Large intestine (tissue), 3 donors: ENCODE results near the gene GRPEL1. TPM values are rescaled to one million over a fixed set of nuclear protein-coding genes. Genes with fewer than 3 reads are reported as not detected.
"Not testable (repeated sequence)": the region's sequence is repeated elsewhere in the genome, so short reads cannot be mapped to it uniquely, and the experiment has no call there.

Experiments used
- DNase-seq, 2 donors: peaks; one replicate each; pipeline versions ENCODE4 v3.0.0 to v3.0.0-alpha.2; 2013
- H3K27ac ChIP-seq: one replicate; pipeline ENCODE4 v1.5.1; 2013; ENCODE audit warnings: low read length
- H3K27me3 ChIP-seq: 2 replicates; pipeline ENCODE4 v1.6.1; 2013; ENCODE audit warnings: low read length; ENCODE audit not compliant: control insufficient read depth, insufficient read depth
- H3K36me3 ChIP-seq: 2 replicates; pipeline ENCODE4 v1.6.1; 2013; ENCODE audit warnings: low read length; ENCODE audit not compliant: control insufficient read depth, insufficient read depth
- H3K4me1 ChIP-seq: one replicate; pipeline ENCODE4 v1.6.1; 2013; ENCODE audit warnings: low read length; ENCODE audit not compliant: control insufficient read depth, insufficient read depth
- H3K4me3 ChIP-seq: one replicate; pipeline ENCODE4 v1.5.1; 2013; ENCODE audit warnings: low read length
- H3K9me3 ChIP-seq: one replicate; pipeline ENCODE4 v1.6.1; 2013; ENCODE audit warnings: mild to moderate bottlenecking, low read depth, low read length, moderate library complexity; ENCODE audit not compliant: control insufficient read depth
- WGBS: methylation state at CpG from one replicate; pipeline ENCODE4 v1.1.5; 2013; ENCODE audit warnings: low lambda C conversion rate; ENCODE audit not compliant: insufficient coverage; 5-methylcytosine and 5-hydroxymethylcytosine counted together
- polyA plus RNA-seq: library from polyadenylated mRNA; unstranded; fragments of 120-200 nt; gene quantifications from one replicate; pipeline ENCODE4 v1.2.1, GENCODE V29; 2013

GRPEL1 gene
- polyA plus RNA-seq, 1 donor = 31.3 TPM

DNA sequence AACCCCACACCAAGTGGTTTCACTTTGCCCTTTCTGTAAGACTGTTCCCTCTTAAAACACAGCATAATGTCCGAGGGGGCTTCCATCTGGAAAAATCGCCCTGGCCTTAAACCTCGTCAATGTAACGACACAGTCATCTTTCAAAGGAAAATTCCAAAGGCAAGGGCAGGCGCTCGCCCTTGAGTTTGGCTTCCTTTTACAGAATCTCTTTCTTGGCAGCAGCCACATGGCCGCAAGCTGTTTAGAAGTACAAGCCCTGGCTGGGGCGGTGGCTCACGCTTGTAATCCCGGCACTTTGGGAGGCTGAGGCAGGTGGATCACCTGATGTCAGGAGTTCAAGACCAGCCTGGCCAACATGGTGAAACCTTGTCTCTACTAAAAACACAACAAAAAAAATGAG lies 27.1 kb upstream of the GRPEL1 start:
- Histone ChIP-seq H3K4me1 (no peaks in the 10 kb centered on the region), H3K36me3 (no peaks in the 10 kb centered on the region), H3K27ac (no peak overlapping the region), H3K27me3 (no peaks in the 10 kb centered on the region), H3K9me3 (no peaks in the 10 kb centered on the region), H3K4me3 (no peak overlapping the region)
- no CpG with 5 or more reads among the region's 10 CpGs for WGBS
- no peak for DNase-seq

DNA sequence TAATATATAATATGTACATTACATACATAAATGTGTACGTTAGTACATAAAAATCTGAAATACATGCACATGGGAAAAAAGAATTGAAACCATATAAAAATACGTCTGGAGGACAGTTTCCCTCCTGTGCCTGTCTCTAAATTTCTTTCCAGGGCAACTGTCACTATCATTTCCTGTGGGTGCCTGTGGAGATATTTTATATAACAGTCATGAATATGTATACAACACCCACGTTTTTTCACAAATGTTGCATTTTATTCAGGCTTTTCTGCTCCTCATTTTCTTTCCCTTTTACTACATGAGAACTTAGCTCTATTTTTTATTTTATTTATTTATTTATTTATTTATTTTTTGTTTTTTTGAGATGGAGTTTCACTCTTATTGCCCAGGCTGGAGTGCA lies 24.2 kb upstream of the GRPEL1 start:
- Histone ChIP-seq H3K4me1 (no peaks in the 10 kb centered on the region), H3K4me3 (no peak overlapping the region), H3K27ac (no peak overlapping the region), H3K27me3 (no peaks in the 10 kb centered on the region), H3K36me3 (no peaks in the 10 kb centered on the region), H3K9me3 (no peaks in the 10 kb centered on the region)
- WGBS = 72% methylated on average over 3 of the region's 3 CpGs
- DNase-seq = no peak

- H3K4me3 ChIP-seq = no peak overlapping the region
- 67% methylated on average over 1 of the region's 5 CpGs for WGBS
- no peak overlapping the region for H3K27ac ChIP-seq
- H3K27me3 ChIP-seq = no peaks in the 10 kb centered on the region
- no peaks in the 10 kb centered on the region for H3K4me1 ChIP-seq
- DNase-seq = no peak
- no peaks in the 10 kb centered on the region for H3K9me3 ChIP-seq
- H3K36me3 ChIP-seq = no peaks in the 10 kb centered on the region
Measured at GRCh38 chr4:7089213-7089986, 21.5 kb upstream of the GRPEL1 start.

DNA sequence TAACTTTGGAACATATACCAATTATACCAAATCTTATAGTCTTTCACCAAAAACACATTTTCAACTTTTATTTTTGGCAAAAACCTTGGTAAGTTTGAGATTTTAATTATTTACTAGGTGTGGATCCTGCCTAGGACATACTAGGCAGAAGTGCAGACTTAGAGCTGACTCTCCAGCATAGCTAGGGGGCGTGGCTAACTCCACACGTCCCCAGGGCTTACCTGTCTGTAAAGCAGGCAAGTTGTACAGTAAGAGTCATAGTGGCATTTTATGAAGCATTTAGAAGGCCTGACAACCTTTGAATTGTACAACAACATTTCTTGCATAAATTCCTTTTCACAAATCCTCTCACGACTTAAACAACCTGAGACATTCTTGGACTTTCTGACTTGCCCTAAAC lies 19.2 kb upstream of the GRPEL1 start:
- Histone ChIP-seq H3K4me3 (no peak overlapping the region), H3K9me3 (no peaks in the 10 kb centered on the region), H3K27me3 (peaks cover 5% of the 10 kb centered on the region), H3K27ac (no peak overlapping the region), H3K4me1 (no peaks in the 10 kb centered on the region), H3K36me3 (no peaks in the 10 kb centered on the region)
- WGBS = no CpG with 5 or more reads among the region's 3 CpGs
- DNase-seq = no peak

DNA sequence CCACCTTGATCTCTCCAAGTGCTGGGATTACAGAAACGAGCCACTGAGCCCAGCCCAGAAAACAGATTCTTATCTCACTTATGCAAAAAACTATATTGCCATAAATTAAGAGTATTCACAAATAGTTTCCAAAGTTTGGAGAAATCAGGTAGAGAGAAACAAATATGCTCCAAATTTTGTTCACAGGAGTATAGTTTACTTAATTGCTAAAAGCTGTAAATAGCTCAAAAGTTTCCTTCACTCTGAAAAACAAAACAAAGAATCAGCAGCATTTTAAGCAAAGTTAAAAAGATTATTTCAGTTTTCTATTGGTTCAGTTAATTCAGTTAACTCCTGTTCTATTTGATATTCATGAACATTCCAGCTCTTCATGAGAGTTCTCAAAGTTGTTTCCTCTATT lies 18.5 kb upstream of the GRPEL1 start:
- WGBS = no CpG with 5 or more reads among the region's 1 CpG
- Histone ChIP-seq H3K36me3 (no peaks in the 10 kb centered on the region), H3K4me3 (no peak overlapping the region), H3K9me3 (no peaks in the 10 kb centered on the region), H3K4me1 (no peaks in the 10 kb centered on the region), H3K27me3 (peaks cover 5% of the 10 kb centered on the region), H3K27ac (no peak overlapping the region)
- no peak for DNase-seq

DNA sequence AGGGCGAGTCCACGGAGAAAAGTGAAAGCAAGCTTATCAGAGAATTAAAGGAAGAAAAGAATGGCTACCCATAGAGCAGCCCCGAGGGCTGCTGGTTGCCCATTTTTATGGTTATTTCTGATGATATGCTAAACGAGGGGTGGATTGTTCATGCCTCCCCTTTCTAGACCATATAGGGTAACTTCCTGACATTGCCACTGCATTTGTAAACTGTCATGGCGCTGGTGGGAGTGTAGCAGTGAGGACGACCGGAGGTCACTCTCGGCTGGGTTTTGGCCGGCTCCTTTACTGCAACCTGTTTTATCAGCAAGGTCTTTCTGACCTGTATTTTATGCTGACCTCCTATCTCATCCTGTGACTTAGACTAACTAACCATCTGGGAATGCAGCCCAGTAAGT lies 16.7 kb upstream of the GRPEL1 start:
- 53% methylated on average over 3 of the region's 9 CpGs for WGBS
- not testable (repeated sequence) for H3K27me3 ChIP-seq, DNase-seq, H3K27ac ChIP-seq, H3K4me3 ChIP-seq, H3K4me1 ChIP-seq, H3K36me3 ChIP-seq, H3K9me3 ChIP-seq

DNA sequence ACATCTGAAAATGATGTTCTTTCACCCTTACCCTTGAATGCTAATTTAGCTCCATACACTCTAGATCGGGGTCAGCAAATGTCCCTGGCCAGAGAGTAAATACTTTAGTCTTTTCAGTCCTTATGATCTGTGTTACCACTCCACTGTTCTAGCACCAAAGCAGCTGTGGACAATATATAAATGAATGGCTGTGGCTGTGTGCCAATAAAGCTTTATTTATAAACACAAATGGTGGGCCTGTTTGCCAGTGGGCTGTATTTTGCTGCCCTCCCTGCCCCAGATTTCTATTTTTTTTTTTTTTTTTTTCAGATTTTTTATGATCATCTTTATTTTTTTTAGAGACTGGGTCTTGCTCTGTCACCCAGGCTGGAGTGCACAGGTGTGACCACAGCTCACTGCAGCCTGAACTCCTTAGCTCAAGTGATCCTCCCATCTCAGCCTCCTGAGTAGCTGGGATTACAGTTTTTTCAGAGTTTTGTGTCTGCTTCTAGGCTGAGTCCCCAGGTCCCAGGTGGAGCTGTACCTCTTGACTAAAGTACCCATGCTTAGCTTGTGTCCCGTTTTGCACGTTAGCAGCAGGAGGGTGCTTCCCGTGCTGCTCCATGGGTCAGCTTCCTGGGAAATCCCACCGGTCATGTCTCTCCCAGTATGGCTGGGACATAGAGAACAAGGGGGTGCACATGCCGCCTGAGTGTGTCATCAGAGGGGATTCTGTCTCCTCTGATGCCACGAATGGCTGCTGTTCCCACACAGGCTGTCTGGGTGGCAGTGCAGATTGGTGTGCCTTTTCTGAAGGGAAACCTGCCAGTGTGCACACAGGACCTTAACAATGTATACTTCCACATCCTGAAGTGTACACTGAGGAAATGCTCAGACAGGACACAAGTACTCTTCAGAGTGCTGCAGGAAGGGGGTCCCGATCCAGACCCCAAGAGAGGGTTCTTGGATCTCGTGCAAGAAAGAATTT lies 16.0 kb upstream of the GRPEL1 start:
- Histone ChIP-seq H3K27ac (no peak overlapping the region), H3K4me3 (no peak overlapping the region), H3K27me3 (peaks cover 5% of the 10 kb centered on the region)

GRCh38 chr4:7079909-7080308 lies 12.0 kb upstream of the GRPEL1 start:
- not testable (repeated sequence) for H3K36me3 ChIP-seq, DNase-seq, H3K27ac ChIP-seq, H3K9me3 ChIP-seq, H3K4me1 ChIP-seq, H3K4me3 ChIP-seq, H3K27me3 ChIP-seq
- 86% methylated on average over 1 of the region's 2 CpGs for WGBS

More for the DNA sequence above, 16.0 kb upstream of the GRPEL1 start:
- no peaks in the 10 kb centered on the region for H3K9me3 ChIP-seq
- no CpG with 5 or more reads among the region's 9 CpGs for WGBS
- H3K36me3 ChIP-seq = no peaks in the 10 kb centered on the region
- H3K4me1 ChIP-seq = no peaks in the 10 kb centered on the region
- no peak for DNase-seq

GRCh38 chr4:7079483-7079882 lies 11.6 kb upstream of the GRPEL1 start:
- DNase-seq, H3K4me3 ChIP-seq, H3K4me1 ChIP-seq, H3K27ac ChIP-seq, H3K9me3 ChIP-seq, H3K36me3 ChIP-seq, H3K27me3 ChIP-seq: not testable (repeated sequence)

DNA sequence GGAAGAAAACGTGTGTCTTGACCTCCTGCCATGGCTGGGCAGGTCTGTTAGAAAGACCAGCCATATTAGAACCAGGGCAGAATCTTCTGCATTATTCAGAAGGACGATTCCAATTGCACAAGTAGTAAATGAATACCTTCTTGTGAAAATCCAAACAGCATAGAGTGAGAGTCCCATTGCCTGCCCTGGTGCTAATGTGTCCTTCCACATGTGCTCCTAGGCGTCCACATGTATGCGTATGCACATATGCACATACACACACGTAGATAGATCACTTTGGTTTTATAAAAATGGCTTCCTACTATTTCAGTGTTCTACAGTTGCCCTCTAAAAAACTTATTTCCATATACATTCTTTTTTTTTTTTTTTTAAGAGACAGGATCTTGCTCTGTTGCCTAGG lies 10.2 kb upstream of the GRPEL1 start:
- no peak overlapping the region for H3K27ac ChIP-seq
- no peaks in the 10 kb centered on the region for H3K4me1 ChIP-seq
- no peaks in the 10 kb centered on the region for H3K9me3 ChIP-seq
- 75% methylated on average over 2 of the region's 5 CpGs for WGBS
- H3K4me3 ChIP-seq = no peak overlapping the region
- no peak for DNase-seq
- H3K27me3 ChIP-seq = no peaks in the 10 kb centered on the region
- H3K36me3 ChIP-seq = no peaks in the 10 kb centered on the region
